ENCODE measurements around the gene EBP.

DNA sequence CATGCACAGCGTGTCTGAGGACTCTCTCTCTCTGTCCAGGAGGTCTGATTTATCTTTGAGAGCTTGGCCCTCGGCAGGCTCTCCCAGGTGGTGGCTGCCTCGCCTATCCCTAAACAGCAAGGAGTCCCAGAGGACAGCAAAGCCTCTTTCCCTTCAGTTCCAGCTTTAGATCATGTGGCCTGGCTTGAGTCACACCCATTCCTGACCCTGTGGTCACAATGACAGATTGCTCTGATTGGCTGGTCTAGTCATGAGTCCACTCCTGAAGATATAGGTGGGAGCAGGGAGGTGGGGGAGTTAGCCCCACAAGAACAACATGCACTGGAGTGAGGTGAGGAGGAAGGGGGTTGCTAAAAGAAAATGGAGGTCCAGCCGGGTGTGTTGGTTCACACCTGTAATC lies 24.9 kb upstream of the EBP start:
- TF ChIP-seq, protein P1, sequence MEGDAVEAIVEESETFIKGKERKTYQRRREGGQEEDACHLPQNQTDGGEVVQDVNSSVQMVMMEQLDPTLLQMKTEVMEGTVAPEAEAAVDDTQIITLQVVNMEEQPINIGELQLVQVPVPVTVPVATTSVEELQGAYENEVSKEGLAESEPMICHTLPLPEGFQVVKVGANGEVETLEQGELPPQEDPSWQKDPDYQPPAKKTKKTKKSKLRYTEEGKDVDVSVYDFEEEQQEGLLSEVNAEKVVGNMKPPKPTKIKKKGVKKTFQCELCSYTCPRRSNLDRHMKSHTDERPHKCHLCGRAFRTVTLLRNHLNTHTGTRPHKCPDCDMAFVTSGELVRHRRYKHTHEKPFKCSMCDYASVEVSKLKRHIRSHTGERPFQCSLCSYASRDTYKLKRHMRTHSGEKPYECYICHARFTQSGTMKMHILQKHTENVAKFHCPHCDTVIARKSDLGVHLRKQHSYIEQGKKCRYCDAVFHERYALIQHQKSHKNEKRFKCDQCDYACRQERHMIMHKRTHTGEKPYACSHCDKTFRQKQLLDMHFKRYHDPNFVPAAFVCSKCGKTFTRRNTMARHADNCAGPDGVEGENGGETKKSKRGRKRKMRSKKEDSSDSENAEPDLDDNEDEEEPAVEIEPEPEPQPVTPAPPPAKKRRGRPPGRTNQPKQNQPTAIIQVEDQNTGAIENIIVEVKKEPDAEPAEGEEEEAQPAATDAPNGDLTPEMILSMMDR (conservative IDR thresholded peaks at IDR 0.05 in 1 of 2, IDR thresholded peaks at IDR 0.05 in 1 of 2; ENCODE audit: extremely low read depth in 1 of 2, insufficient read depth in 1 of 2, low read depth in 1 of 2, low read length in 2 of 2): no peak
- no peak for TF ChIP-seq EZH2 (IDR thresholded peaks at IDR 0.05; ENCODE audit: borderline replicate concordance, low read length)
